Tibial nerve (tissue), 4 donors: ENCODE measurements around the gene IGF2. TPM values are rescaled to one million over a fixed set of nuclear protein-coding genes. Genes with fewer than 3 reads are reported as not detected.

ENCODE experiments used
- DNase-seq, 2 donors: peaks; one replicate each; pipeline ENCODE4 v3.0.0-alpha.2; 2019; ENCODE audit warnings: low spot score in 2 of 2
- H3K27ac ChIP-seq, 4 donors: fragments of 200-600 bp; sonication (generic) in 3 of 4; one replicate each; pipeline ENCODE4 v1.5.1; 2017 to 2019; ENCODE audit warnings: mild to moderate bottlenecking in 1 of 4
- H3K27me3 ChIP-seq, 2 donors: fragments of 200-600 bp; sonication (generic) in 1 of 2; one replicate each; pipeline versions ENCODE4 v1.5.1 to v1.6.0; 2017 to 2019
- H3K36me3 ChIP-seq, 3 donors: fragments of 200-600 bp; sonication (generic); one replicate each; pipeline ENCODE4 v1.5.1; 2018 to 2019
- H3K4me1 ChIP-seq, 4 donors: fragments of 200-600 bp; sonication (generic) in 3 of 4; one replicate each; pipeline ENCODE4 v1.5.1; 2017 to 2019
- H3K4me3 ChIP-seq, 4 donors: fragments of 200-600 bp; sonication (generic) in 3 of 4; one replicate each; pipeline ENCODE4 v1.5.1; 2017 to 2019; ENCODE audit warnings: mild to moderate bottlenecking in 1 of 4, moderate library complexity in 1 of 4
- H3K9me3 ChIP-seq, 4 donors: fragments of 200-600 bp; sonication (generic) in 3 of 4; one replicate each; pipeline ENCODE4 v1.5.1; 2017 to 2019
- EP300 ChIP-seq, 2 donors: sonication (generic); formaldehyde crosslinking; IDR thresholded peaks; one replicate each; pipeline ENCODE4 v1.6.1; 2017; ENCODE audit warnings: antibody characterized with exemption in 2 of 2, mild to moderate bottlenecking in 1 of 2
- POLR2A ChIP-seq, 2 donors: fragments of 450-650 bp; IDR thresholded peaks; one replicate each; pipeline ENCODE4 v1.6.1; 2017; ENCODE audit warnings: antibody characterized with exemption in 2 of 2, mild to moderate bottlenecking in 2 of 2, moderate library complexity in 2 of 2
- WGBS, 2 donors: methylation state at CpG; one replicate each; pipeline ENCODE4 v1.1.5; 2018; 5-methylcytosine and 5-hydroxymethylcytosine counted together
- total RNA-seq, 4 donors: library from RNA; depleted of rRNA; stranded (reverse); fragments of >200 nt; gene quantifications; one replicate each; pipeline ENCODE4 v1.1.0, GENCODE V29; 2016
- TF ChIP-seq, protein P1 (sequence below), 5 experiments: fragments of 200-600 bp in 3 of 5; fragments of 450-650 bp in 2 of 5; sonication (generic) in 3 of 5; IDR thresholded peaks; one replicate each; pipeline ENCODE4 v1.5.1; 2016 to 2019; ENCODE audit warnings: antibody characterized with exemption in 5 of 5, mild to moderate bottlenecking in 3 of 5, moderate library complexity in 2 of 5

Gene IGF2
- total RNA-seq, 4 donors from 2014 or later: 131 to 246 (median 173) TPM

DNA sequence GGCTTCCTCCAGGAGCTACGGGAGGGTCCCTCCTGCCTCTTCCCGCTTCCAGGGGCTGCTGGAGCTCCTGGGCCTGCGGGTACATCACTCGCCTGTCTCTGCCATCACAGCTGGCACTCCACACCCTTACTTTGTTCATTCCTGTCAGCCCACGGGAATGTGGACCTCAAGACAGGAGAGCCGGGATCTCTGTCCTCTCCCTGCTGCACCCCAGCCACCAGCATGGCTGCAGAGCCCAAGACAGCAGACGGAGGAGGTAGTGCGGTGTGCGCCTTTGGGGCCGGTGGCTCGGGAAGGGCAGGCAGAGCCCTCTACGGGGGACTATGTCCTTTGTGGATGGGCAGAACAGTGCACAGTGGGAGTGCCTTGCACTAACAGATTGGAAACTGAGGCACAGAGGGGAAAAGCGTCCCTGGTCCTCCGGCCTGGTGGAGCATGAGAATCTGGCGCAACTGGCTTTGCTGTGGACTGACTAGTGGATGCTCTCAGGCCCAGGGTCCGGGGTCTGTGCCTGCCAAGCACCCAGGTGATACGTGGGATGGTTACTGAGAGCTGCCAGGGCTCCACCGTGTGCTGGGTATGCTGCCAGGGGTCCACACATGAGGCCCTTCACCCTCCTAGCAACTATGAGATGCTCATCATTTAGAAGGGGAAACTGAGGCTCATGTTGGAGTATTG, 47.3 kb downstream of the IGF2 start:
- Histone ChIP-seq H3K9me3 (no peaks in the 10 kb centered on the region), H3K36me3 (no peaks in the 10 kb centered on the region), H3K27ac (no peak overlapping the region), H3K4me3 (no peak overlapping the region), H3K4me1 (peaks cover 0 to 32% (median 9%) of the 10 kb centered on the region in 4 donors), H3K27me3 (no peaks in the 10 kb centered on the region)
- TF ChIP-seq, protein P1, sequence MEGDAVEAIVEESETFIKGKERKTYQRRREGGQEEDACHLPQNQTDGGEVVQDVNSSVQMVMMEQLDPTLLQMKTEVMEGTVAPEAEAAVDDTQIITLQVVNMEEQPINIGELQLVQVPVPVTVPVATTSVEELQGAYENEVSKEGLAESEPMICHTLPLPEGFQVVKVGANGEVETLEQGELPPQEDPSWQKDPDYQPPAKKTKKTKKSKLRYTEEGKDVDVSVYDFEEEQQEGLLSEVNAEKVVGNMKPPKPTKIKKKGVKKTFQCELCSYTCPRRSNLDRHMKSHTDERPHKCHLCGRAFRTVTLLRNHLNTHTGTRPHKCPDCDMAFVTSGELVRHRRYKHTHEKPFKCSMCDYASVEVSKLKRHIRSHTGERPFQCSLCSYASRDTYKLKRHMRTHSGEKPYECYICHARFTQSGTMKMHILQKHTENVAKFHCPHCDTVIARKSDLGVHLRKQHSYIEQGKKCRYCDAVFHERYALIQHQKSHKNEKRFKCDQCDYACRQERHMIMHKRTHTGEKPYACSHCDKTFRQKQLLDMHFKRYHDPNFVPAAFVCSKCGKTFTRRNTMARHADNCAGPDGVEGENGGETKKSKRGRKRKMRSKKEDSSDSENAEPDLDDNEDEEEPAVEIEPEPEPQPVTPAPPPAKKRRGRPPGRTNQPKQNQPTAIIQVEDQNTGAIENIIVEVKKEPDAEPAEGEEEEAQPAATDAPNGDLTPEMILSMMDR (IDR thresholded peaks at IDR 0.05): no peak
- TF ChIP-seq POLR2A (IDR thresholded peaks at IDR 0.05) (no peak), EP300 (IDR thresholded peaks at IDR 0.05) (no peak)
- 89 to 92% methylated on average over 16 of the region's 18 CpGs for WGBS, 2 donors
- no peak for DNase-seq

DNA sequence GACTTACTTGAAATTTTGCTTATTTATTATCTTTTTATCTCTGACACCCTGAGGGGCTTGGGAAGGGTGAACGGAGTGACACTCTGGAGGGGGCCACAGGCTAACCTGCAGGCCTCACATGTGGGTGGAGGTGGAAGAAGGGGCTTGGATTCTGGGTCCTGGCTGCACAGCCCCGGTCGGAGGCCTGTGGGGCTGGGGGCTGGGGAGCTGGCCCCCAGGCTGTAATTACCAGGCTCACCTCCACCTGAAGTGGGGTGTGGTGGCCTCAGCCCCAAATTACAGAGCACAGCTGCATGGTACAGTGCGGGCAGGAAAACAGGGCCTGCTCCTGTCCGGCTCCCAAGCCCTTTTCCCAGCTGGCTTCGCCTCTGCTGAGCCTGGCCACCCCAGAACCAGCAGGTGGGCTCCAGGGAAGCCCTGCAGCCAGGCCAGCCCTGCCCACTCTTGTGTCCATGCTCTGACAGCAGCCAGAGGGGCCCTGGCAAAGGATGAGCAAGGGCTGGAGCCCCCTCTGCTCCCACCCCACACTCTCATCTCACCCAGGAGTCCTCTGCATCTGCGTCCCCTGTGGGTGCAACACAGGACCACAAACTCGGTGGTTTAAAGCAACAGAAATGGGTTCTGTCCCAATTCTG, 48.0 kb downstream of the IGF2 start:
- H3K9me3 ChIP-seq: no peaks in the 10 kb centered on the region
- DNase-seq: no peak
- H3K4me1 ChIP-seq: peaks cover 0 to 25% (median 2%) of the 10 kb centered on the region in 4 donors
- H3K27me3 ChIP-seq: no peaks in the 10 kb centered on the region
- no peaks in the 10 kb centered on the region for H3K36me3 ChIP-seq
- no peak overlapping the region for H3K27ac ChIP-seq
- WGBS, 2 donors: 90% methylated on average over 8 of the region's 8 CpGs
- no peak overlapping the region for H3K4me3 ChIP-seq
- no peak for TF ChIP-seq POLR2A (IDR thresholded peaks at IDR 0.05)
- no peak for TF ChIP-seq EP300 (IDR thresholded peaks at IDR 0.05)
- TF ChIP-seq, protein P1 (IDR thresholded peaks at IDR 0.05): no peak

DNA sequence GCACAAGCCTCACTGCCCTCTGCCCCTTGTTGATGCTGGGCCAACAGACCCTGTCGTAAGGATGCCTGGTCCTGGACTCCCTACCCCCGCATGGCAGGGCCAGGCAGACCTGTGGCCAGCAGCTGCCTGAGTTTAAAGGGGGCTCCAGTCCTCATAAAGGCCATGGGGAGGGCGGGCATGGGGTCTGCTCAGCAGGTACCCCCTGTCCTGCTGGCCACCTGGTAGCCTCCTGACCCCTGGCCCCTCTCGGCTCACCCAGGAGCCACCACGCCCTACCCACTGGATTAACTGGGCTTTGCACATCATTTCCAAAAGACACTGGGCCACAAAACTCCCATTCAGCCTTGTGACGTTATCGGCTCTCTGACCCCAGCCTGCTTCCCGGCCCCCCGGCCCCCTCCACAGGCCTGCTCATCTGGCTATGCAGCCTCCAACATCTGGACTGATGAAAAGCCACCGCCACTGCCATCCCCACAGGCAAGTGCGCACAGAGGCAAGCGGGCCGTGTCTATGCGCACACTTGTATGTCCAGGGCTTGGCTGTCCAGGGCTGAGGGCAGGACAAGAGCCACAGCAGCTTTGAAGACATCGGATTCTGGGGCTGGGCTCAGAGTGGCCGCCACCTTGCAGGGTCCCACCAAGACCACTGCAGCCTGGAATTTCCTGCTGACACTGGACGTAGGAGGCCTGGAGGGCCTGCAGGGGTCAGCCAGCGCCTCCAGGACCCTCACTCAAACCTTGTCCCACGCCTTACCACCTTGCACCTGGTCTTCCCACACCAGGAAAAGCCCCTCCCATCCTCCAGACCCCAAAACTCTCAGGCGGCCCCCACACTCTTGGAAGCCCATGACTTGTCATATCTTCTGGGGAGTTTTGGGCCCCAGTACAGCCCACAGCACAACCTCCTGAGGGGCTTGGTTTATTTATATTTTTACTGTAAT, 48.7 kb downstream of the IGF2 start:
- TF ChIP-seq, protein P1 (IDR thresholded peaks at IDR 0.05): no peak
- TF ChIP-seq POLR2A (IDR thresholded peaks at IDR 0.05): no peak
- no peak for TF ChIP-seq EP300 (IDR thresholded peaks at IDR 0.05)
- H3K4me3 ChIP-seq: no peak overlapping the region
- WGBS, 2 donors: 76 to 89% methylated on average over 16 to 20 of the region's 20 CpGs
- H3K27me3 ChIP-seq: no peaks in the 10 kb centered on the region
- H3K27ac ChIP-seq: no peak overlapping the region
- no peaks in the 10 kb centered on the region for H3K9me3 ChIP-seq
- H3K4me1 ChIP-seq: peaks cover 0 to 18% (median 0%) of the 10 kb centered on the region in 4 donors
- no peaks in the 10 kb centered on the region for H3K36me3 ChIP-seq
- no peak for DNase-seq

DNA sequence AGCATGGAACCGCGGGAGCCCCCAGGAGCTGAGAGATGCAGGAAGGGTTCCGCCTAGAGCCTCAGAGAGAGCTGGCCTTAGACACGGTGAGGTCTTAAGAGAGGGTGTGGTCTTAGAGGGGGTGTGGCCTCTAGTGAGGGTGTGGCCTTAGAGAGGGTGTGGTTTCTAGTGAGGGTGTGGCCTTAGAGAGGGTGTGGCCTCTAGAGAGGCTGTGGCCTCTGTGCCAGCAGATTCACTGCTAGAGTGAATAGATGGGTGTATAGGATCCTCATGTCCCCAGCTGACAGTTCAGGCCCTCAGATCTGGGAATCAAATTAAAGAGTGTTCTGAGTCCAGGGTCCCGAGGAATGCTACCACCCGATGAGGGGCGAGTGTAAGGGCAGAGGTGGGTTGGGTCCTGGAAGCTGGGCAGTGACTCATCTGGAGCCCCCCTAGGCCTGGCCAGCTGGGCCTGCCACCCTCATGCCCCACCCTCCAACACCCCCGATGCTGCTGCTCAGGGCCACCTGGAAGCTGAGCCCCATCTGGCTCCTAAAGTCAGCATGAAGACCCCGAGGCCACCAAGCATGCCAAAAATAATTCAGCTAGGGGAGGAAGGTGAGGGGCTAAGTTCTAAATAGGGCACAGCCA, 49.5 kb downstream of the IGF2 start:
- 78 to 83% methylated on average over 7 to 8 of the region's 9 CpGs for WGBS, 2 donors
- no peak for DNase-seq
- H3K4me1 ChIP-seq: peaks cover 0 to 10% (median 0%) of the 10 kb centered on the region in 4 donors
- no peak overlapping the region for H3K4me3 ChIP-seq
- TF ChIP-seq, protein P1 (IDR thresholded peaks at IDR 0.05): no peak
- TF ChIP-seq EP300 (IDR thresholded peaks at IDR 0.05): no peak
- TF ChIP-seq POLR2A (IDR thresholded peaks at IDR 0.05): no peak
- H3K36me3 ChIP-seq: no peaks in the 10 kb centered on the region
- no peaks in the 10 kb centered on the region for H3K27me3 ChIP-seq
- no peak overlapping the region for H3K27ac ChIP-seq
- peaks cover 0 to 3% (median 0%) of the 10 kb centered on the region in 4 donors for H3K9me3 ChIP-seq
